ENCODE data around the gene SPATA1. TPM values are rescaled to one million over a fixed set of nuclear protein-coding genes. Genes with fewer than 3 reads are reported as not detected.

The SPATA1 gene
- total and polyA plus RNA-seq, 7 donors = 0.08 to 1.4 (median 0.92) TPM; not detected in 2

GRCh38 chr1:84540759-84541158 is 34.6 kb downstream of the SPATA1 start:
- Histone ChIP-seq H3K36me3 (ENCODE audit: insufficient read depth in 1 of 2, low read depth in 1 of 2) (peaks cover 0 to 7% of the 10 kb centered on the region in 2 donors), H3K9me3 (no peaks in the 10 kb centered on the region), H3K27ac (no peak overlapping the region), H3K4me3 (no peak overlapping the region), H3K4me1 (no peaks in the 10 kb centered on the region), H3K27me3 (ENCODE audit: insufficient read depth in 3 of 3, low read length in 2 of 3) (no peaks in the 10 kb centered on the region)
- TF ChIP-seq CTCF (IDR thresholded peaks at IDR 0.05) = no peak
- DNase-seq (no peak), ATAC-seq (no peak)
- WGBS, 3 donors = 28 to 40% (median 36%) methylated on average over 1 of the region's 1 CpG
- intact Hi-C loops (cut with DNase I) = no loop called here

DNA sequence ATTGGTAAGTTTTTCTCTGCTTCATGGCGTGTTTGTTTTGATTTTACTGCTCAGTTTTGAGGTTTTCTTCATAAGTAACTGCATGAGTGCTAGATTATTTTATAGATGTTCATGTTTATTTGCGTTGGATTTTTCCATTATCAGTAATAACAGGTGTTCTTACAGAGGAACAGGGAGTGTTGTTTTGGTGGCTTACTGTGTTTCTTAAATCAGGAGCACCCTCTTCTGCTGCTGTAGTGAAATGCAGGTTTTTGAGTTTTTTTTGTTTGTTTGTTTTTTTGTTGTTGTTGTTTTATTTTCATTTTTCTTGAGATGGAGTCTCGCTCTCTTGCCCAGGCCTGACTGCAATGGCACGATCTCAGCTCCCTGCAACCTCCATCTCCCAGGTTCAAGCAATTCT is 35.5 kb downstream of the SPATA1 start:
- ATAC-seq (no peak), DNase-seq (no peak)
- Histone ChIP-seq H3K4me1 (no peaks in the 10 kb centered on the region), H3K27me3 (ENCODE audit: insufficient read depth in 3 of 3, low read length in 2 of 3) (no peaks in the 10 kb centered on the region), H3K36me3 (ENCODE audit: insufficient read depth in 1 of 2, low read depth in 1 of 2) (peaks cover 0 to 7% of the 10 kb centered on the region in 2 donors), H3K27ac (no peak overlapping the region), H3K4me3 (no peak overlapping the region), H3K9me3 (no peaks in the 10 kb centered on the region)
- peak; percentile 24 for TF ChIP-seq CTCF (IDR thresholded peaks at IDR 0.05)
- 77 to 86% (median 84%) methylated on average over 4 of the region's 4 CpGs for WGBS, 3 donors
- intact Hi-C loops (cut with DNase I) = no loop called here

DNA sequence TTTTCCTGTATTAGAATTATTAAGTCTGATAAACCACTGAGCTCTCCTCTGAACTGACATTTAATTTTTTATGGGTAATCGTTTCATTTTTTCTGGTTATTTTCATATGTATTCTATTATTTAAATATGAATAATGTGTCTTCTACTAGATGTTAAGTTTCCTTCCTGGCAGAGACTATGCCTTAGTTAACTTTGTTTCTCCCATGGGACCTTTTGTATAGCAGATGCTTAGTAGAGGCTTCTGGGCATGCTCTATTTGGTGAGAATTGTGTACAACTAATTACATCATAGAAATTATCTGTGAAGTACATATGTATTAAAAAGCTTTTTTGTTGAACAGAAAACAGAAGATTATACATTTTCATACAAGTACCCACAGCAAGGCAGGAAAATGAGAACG is 44.6 kb downstream of the SPATA1 start:
- no peaks in the 10 kb centered on the region for H3K9me3 ChIP-seq
- H3K27ac ChIP-seq = no peak overlapping the region
- no peak overlapping the region for H3K4me3 ChIP-seq
- intact Hi-C loops (cut with DNase I) = no loop called here
- H3K27me3 ChIP-seq (ENCODE audit: insufficient read depth in 3 of 3, low read length in 2 of 3) = no peaks in the 10 kb centered on the region
- no peaks in the 10 kb centered on the region for H3K4me1 ChIP-seq
- H3K36me3 ChIP-seq (ENCODE audit: insufficient read depth in 1 of 2, low read depth in 1 of 2) = peaks cover 0 to 22% of the 10 kb centered on the region in 2 donors
- no peak for TF ChIP-seq CTCF (IDR thresholded peaks at IDR 0.05)
- DNase-seq = no peak
- ATAC-seq = no peak
- WGBS, 3 donors = 75 to 82% (median 80%) methylated on average over 2 of the region's 2 CpGs

DNA sequence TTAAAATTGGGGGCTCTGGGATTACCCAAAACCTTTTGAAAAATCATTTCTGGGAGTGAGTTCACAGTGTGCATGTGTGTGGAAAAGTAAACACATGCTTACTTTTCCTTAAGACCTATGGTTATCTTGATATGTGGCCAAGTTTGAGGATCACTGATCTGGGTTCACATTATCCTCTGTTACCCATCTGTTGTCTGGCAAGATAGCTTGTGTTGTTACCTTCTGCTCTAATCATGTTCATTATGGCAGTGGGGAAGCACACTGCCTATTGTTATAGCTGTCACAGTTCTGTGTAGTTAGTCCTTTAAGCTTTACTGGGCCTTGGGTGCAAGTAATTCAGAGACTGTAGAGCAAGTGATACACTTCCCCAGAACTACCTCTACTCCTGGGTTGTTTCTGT is 63.0 kb downstream of the SPATA1 start:
- ATAC-seq (no peak), DNase-seq (no peak)
- Histone ChIP-seq H3K9me3 (no peaks in the 10 kb centered on the region), H3K27me3 (ENCODE audit: insufficient read depth in 3 of 3, low read length in 2 of 3) (no peaks in the 10 kb centered on the region), H3K4me3 (no peak overlapping the region), H3K27ac (no peak overlapping the region), H3K36me3 (ENCODE audit: insufficient read depth in 1 of 2, low read depth in 1 of 2) (peaks cover 0 to 25% of the 10 kb centered on the region in 2 donors), H3K4me1 (peaks cover 9% of the 10 kb centered on the region)
- intact Hi-C loops (cut with DNase I) = no loop called here
- TF ChIP-seq CTCF (IDR thresholded peaks at IDR 0.05) = no peak

GRCh38 chr1:84570436-84571149 is 64.4 kb downstream of the SPATA1 start:
- DNase-seq = no peak
- intact Hi-C loops (cut with DNase I) = loop anchor here in 1 of 2 donors (5.0 kb wide), 1 partner anchor 63 kb away; the partner anchor contains the start of genes GNG5 and SPATA1
- Histone ChIP-seq H3K4me3 (no peak overlapping the region), H3K4me1 (peaks cover 9% of the 10 kb centered on the region), H3K27me3 (ENCODE audit: insufficient read depth in 3 of 3, low read length in 2 of 3) (no peaks in the 10 kb centered on the region), H3K9me3 (no peaks in the 10 kb centered on the region), H3K36me3 (ENCODE audit: insufficient read depth in 1 of 2, low read depth in 1 of 2) (peaks cover 0 to 17% of the 10 kb centered on the region in 2 donors), H3K27ac (no peak overlapping the region)
- no peak for ATAC-seq
- WGBS, 3 donors = 82 to 91% (median 85%) methylated on average over 7 of the region's 7 CpGs
- TF ChIP-seq CTCF (IDR thresholded peaks at IDR 0.05) = no peak
